GM23338 (cell line): ENCODE measurements around the gene KREMEN2. TPM values are rescaled to one million over a fixed set of nuclear protein-coding genes. Genes with fewer than 3 reads are reported as not detected.

Experiments
- ATAC-seq: fragments of 200-7000 bp; cut with Tn5 transposase; 3 replicates; pipeline ENCODE4 v1.9.1; 2020
- DNase-seq: peaks from one replicate; pipeline ENCODE4 v3.0.0-alpha.2; 2015; ENCODE audit warnings: low spot score
- H2AFZ ChIP-seq: fragments of 200-600 bp; sonication (generic); 2 replicates; pipeline ENCODE4 v1.8.0; 2016; ENCODE audit warnings: antibody characterized with exemption, mild to moderate bottlenecking, moderate library complexity
- H3F3A ChIP-seq: fragments of 200-600 bp; sonication (generic); replicated peaks from 2 replicates; pipeline ENCODE4 v1.8.0; 2017; ENCODE audit warnings: antibody characterized with exemption, mixed run types, low read depth
- H3K27ac ChIP-seq: fragments of 200-600 bp; sonication (generic); 2 replicates; pipeline ENCODE4 v1.6.1; 2016; ENCODE audit warnings: low read depth
- H3K27me3 ChIP-seq: fragments of 200-600 bp; sonication (generic); 2 replicates; pipeline ENCODE4 v1.8.0; 2016; ENCODE audit warnings: mild to moderate bottlenecking, mixed run types, moderate library complexity; ENCODE audit not compliant: insufficient read depth
- H3K36me3 ChIP-seq: fragments of 200-600 bp; sonication (generic); 2 replicates; pipeline ENCODE4 v1.8.0; 2016; ENCODE audit warnings: mild to moderate bottlenecking; ENCODE audit not compliant: insufficient read depth
- H3K4me1 ChIP-seq: fragments of 200-600 bp; sonication (generic); 2 replicates; pipeline ENCODE4 v1.8.0; 2016; ENCODE audit warnings: mild to moderate bottlenecking, moderate library complexity; ENCODE audit not compliant: insufficient read depth
- H3K4me2 ChIP-seq: fragments of 200-600 bp; sonication (generic); 2 replicates; pipeline ENCODE4 v1.7.1; 2017; ENCODE audit warnings: mixed run types
- H3K4me3 ChIP-seq: fragments of 200-600 bp; sonication (generic); 2 replicates; pipeline ENCODE4 v1.6.1; 2016; ENCODE audit warnings: mixed run types
- H3K79me2 ChIP-seq: fragments of 200-600 bp; sonication (generic); replicated peaks from 2 replicates; pipeline ENCODE4 v1.8.0; 2017; ENCODE audit warnings: mild to moderate bottlenecking; ENCODE audit not compliant: insufficient read depth
- H3K9me2 ChIP-seq: fragments of 200-600 bp; sonication (generic); 2 replicates; pipeline ENCODE4 v1.8.0; 2017; ENCODE audit not compliant: insufficient read depth
- H4K20me1 ChIP-seq: fragments of 200-600 bp; sonication (generic); replicated peaks from 2 replicates; pipeline ENCODE4 v1.8.0; 2017; ENCODE audit warnings: mild to moderate bottlenecking; ENCODE audit not compliant: insufficient read depth
- H3K27ac Mint-ChIP-seq: 2 replicates; pipeline ENCODE4 v1.8.0; 2020; ENCODE audit warnings: inconsistent platforms, mild to moderate bottlenecking, moderate library complexity, mixed read lengths
- H3K27me3 Mint-ChIP-seq: 3 replicates; pipeline ENCODE4 v1.8.0; 2022; ENCODE audit warnings: low read depth, mild to moderate bottlenecking, moderate library complexity, mixed read lengths, inconsistent platforms; ENCODE audit not compliant: insufficient read depth, poor library complexity
- H3K36me3 Mint-ChIP-seq: 3 replicates; pipeline ENCODE4 v1.8.0; 2021; ENCODE audit warnings: low read depth, mild to moderate bottlenecking, inconsistent platforms, moderate library complexity, mixed read lengths
- H3K4me1 Mint-ChIP-seq: 3 replicates; pipeline ENCODE4 v1.8.0; 2020; ENCODE audit warnings: mild to moderate bottlenecking, inconsistent platforms, mixed read lengths
- H3K4me3 Mint-ChIP-seq: 3 replicates; pipeline ENCODE4 v1.8.0; 2021; ENCODE audit warnings: moderate library complexity, mild to moderate bottlenecking, inconsistent platforms, mixed read lengths
- H3K9me3 Mint-ChIP-seq: 3 replicates; pipeline ENCODE4 v1.8.0; 2020; ENCODE audit warnings: moderate library complexity, mild to moderate bottlenecking, inconsistent platforms, mixed read lengths
- EZH2phosphoT487 ChIP-seq: fragments of 200-600 bp; sonication (generic); IDR thresholded peaks from one replicate; pipeline ENCODE4 v1.8.1; 2018; ENCODE audit warnings: antibody characterized with exemption; ENCODE audit not compliant: unreplicated experiment
- REST ChIP-seq: IDR thresholded peaks from one replicate; pipeline ENCODE4 v1.6.1; 2018; ENCODE audit warnings: antibody characterized with exemption; ENCODE audit not compliant: unreplicated experiment
- polyA plus RNA-seq: library from polyadenylated mRNA; unstranded; fragments of >200 nt; fragmentation: Nextera tagmentation; extraction: Ambion mirVana; gene quantifications from 2 replicates; pipeline ENCODE4 v1.2.1, GENCODE V29; 2016
- total RNA-seq: library from RNA; depleted of rRNA; stranded (reverse); fragments of >200 nt; shearing (Covaris generic); gene quantifications from 2 replicates; pipeline ENCODE4 v1.2.3, GENCODE V29; 2014
- TF ChIP-seq, protein P1 (sequence below): fragments of 250-450 bp; sonication (Bioruptor Pico); IDR thresholded peaks from 2 replicates; pipeline ENCODE4 v1.5.0; 2020; ENCODE audit warnings: mild to moderate bottlenecking, moderate library complexity
- TF ChIP-seq, protein P2 (sequence below): IDR thresholded peaks from 2 replicates; pipeline ENCODE4 v1.6.1; 2016; ENCODE audit warnings: antibody characterized with exemption

KREMEN2 gene
- total and polyA plus RNA-seq, 2 experiments from 2014 or later: 4.9 to 16.1 TPM

GRCh38 chr16:2937170-2937569, 26.9 kb upstream of the KREMEN2 start:
- TF ChIP-seq, protein P1, sequence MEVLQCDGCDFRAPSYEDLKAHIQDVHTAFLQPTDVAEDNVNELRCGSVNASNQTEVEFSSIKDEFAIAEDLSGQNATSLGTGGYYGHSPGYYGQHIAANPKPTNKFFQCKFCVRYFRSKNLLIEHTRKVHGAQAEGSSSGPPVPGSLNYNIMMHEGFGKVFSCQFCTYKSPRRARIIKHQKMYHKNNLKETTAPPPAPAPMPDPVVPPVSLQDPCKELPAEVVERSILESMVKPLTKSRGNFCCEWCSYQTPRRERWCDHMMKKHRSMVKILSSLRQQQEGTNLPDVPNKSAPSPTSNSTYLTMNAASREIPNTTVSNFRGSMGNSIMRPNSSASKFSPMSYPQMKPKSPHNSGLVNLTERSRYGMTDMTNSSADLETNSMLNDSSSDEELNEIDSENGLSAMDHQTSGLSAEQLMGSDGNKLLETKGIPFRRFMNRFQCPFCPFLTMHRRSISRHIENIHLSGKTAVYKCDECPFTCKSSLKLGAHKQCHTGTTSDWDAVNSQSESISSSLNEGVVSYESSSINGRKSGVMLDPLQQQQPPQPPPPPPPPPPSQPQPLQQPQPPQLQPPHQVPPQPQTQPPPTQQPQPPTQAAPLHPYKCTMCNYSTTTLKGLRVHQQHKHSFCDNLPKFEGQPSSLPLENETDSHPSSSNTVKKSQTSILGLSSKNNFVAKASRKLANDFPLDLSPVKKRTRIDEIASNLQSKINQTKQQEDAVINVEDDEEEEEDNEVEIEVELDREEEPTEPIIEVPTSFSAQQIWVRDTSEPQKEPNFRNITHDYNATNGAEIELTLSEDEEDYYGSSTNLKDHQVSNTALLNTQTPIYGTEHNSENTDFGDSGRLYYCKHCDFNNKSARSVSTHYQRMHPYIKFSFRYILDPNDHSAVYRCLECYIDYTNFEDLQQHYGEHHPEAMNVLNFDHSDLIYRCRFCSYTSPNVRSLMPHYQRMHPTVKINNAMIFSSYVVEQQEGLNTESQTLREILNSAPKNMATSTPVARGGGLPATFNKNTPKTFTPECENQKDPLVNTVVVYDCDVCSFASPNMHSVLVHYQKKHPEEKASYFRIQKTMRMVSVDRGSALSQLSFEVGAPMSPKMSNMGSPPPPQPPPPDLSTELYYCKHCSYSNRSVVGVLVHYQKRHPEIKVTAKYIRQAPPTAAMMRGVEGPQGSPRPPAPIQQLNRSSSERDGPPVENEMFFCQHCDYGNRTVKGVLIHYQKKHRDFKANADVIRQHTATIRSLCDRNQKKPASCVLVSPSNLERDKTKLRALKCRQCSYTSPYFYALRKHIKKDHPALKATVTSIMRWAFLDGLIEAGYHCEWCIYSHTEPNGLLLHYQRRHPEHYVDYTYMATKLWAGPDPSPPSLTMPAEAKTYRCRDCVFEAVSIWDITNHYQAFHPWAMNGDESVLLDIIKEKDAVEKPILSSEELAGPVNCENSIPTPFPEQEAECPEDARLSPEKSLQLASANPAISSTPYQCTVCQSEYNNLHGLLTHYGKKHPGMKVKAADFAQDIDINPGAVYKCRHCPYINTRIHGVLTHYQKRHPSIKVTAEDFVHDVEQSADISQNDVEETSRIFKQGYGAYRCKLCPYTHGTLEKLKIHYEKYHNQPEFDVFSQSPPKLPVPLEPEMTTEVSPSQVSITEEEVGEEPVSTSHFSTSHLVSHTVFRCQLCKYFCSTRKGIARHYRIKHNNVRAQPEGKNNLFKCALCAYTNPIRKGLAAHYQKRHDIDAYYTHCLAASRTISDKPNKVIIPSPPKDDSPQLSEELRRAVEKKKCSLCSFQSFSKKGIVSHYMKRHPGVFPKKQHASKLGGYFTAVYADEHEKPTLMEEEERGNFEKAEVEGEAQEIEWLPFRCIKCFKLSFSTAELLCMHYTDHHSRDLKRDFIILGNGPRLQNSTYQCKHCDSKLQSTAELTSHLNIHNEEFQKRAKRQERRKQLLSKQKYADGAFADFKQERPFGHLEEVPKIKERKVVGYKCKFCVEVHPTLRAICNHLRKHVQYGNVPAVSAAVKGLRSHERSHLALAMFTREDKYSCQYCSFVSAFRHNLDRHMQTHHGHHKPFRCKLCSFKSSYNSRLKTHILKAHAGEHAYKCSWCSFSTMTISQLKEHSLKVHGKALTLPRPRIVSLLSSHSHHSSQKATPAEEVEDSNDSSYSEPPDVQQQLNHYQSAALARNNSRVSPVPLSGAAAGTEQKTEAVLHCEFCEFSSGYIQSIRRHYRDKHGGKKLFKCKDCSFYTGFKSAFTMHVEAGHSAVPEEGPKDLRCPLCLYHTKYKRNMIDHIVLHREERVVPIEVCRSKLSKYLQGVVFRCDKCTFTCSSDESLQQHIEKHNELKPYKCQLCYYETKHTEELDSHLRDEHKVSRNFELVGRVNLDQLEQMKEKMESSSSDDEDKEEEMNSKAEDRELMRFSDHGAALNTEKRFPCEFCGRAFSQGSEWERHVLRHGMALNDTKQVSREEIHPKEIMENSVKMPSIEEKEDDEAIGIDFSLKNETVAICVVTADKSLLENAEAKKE (CRISPR knock-in tag): no peak
- TF ChIP-seq, protein P2, sequence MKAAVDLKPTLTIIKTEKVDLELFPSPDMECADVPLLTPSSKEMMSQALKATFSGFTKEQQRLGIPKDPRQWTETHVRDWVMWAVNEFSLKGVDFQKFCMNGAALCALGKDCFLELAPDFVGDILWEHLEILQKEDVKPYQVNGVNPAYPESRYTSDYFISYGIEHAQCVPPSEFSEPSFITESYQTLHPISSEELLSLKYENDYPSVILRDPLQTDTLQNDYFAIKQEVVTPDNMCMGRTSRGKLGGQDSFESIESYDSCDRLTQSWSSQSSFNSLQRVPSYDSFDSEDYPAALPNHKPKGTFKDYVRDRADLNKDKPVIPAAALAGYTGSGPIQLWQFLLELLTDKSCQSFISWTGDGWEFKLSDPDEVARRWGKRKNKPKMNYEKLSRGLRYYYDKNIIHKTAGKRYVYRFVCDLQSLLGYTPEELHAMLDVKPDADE: no peak
- TF ChIP-seq REST (no peak), EZH2phosphoT487 (no peak)
- Histone ChIP-seq H3K4me2 (no peak overlapping the region), H3K4me3 (no peak overlapping the region), H3F3A (no peaks in the 10 kb centered on the region), H2AFZ (no peak overlapping the region), H3K27me3 (no peaks in the 10 kb centered on the region), H3K79me2 (no peaks in the 10 kb centered on the region), H3K4me1 (no peaks in the 10 kb centered on the region), H3K27ac (no peak overlapping the region), H3K9me2 (no peaks in the 10 kb centered on the region), H4K20me1 (no peaks in the 10 kb centered on the region; the same call in 1 of the 2 replicates), H3K36me3 (no peaks in the 10 kb centered on the region)
- ATAC-seq (no peak; the same call in 1 of the 3 replicates), DNase-seq (no peak)
- H3K27ac Mint-ChIP-seq: no peak overlapping the region
- H3K9me3 Mint-ChIP-seq: no peaks in the 10 kb centered on the region
- peaks cover 23% of the 10 kb centered on the region for H3K36me3 Mint-ChIP-seq
- peaks cover 3% of the 10 kb centered on the region for H3K27me3 Mint-ChIP-seq
- H3K4me1 Mint-ChIP-seq: peaks cover 4% of the 10 kb centered on the region; the same call in 1 of the 3 replicates
- no peak overlapping the region for H3K4me3 Mint-ChIP-seq
